Measurements from ENCODE around the gene PIGQ.
A peak's percentile ranks its signal among the peaks of the same experiment; 100 is the strongest.

PIGQ gene

DNA sequence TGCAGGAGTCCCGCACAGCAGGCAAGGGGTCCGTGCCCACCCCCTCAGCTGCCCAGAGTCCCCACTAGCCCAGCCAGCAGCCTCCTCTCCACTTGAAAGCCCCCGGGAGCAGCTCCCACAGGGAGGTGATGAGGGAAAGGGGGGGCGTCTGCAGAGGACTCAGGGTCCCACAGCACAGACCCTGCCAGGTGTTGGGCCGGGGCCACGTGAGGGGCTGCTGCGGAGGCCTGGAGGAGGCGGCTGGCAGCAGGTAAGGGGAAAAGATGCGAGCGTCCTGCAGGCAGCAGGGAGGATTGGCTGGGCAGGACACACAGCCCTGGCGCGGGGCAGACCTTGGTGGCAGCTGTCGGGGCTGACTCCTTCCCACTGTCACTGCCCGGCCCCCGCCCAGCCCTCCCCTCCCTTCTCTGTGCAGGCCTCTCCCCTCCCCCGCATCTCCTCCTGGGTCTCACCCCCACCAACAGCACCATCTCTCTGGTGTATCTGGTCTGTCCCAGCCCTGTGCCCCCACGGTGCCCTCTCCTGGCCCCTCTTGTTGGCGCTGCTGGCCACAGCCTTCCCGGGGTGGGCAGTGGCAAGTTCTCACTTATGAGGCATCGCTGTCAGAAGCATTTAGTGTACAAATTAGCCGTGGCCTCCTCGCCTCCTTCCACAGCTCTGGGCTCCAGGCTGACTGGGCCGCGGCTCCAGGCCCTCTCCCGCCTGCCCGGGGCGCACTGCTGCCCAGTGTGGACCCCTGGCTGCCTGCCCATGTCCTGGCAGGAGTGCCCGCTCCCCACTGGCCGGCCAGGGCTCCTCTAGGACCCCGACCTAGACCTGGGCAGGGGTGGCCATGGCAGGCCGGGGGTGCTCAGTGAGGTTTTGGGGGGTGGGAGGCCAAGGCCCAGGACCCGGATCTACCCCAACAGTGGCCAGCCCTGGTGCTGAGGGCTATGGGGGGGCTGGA is 14.0 kb upstream of the PIGQ start:
- no peak for DNase-seq (ENCODE audit: low read depth in 2 of 2)

DNA sequence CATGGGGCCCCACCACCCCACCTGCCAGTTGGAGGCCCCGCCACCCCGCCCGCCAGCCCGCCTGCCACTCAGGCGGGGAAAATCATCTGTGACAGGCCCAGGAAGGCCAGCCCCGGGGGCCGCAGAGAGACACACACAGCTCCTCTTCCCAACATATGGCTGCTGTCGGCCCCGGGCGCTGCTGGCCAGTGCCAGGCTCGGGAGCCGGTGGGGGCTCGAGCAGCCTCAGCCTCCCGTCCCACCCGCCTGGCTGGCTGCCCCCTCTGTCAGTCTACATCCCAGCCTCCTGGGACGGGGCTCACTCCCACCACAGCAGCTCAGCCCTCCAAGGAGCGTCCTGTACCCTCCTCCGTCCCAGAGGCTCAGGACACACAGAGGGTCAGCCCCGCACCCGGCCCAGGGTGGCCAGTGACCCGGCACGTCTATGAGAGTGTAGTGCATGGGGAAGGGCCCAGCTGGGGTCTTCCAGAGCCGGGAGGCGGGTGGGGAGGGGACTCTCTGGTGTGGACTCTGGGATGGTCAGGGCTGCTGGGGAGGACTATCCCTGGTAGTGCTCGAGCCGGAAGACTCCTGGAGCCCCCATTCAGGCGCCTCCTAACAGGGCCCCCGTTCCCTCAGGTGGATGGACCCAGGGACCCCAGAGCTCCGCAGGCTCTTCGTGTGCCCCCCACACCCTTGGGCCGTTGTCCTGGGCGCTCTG is 13.1 kb upstream of the PIGQ start:
- DNase-seq (ENCODE audit: low read depth in 2 of 2): no peak

DNA sequence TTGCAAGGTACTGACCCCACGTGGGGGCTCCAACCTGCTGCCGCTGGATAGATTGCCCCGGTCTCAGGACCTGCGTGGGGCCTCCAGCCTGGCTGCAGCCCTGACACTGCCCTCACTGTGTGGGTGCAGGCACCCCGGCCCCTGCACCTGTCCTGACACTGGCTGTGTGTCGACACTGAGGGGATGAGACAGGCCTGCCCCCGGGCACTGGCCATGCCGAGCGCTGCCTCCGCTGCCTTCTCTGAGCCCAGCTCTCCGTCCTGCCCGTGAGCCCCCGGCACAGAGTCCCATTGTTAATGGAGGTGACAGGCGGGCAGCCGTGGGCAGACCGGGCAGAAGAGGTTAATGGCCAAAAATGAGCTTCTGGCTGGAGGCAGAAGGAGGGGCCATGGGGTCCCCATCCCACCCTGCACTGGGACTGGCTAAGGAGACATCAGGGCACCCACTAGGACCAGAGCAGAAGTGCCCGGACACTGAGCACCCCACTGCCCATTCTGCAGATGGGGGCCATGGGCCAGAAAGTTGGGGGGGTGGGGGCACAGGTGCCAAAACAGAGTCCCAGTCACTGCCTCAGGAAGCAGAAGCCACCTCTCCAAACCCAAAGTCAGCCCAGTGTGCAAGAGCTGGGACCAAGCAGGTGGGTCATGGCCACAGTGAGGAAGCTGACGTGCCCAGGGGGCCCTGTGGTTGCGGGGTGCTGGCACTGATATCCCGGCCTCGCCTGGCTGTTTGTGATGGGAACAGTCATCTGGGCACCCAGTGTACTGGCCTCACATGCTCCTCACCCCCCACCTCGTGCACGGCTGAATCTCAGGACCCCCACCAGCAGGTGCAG is 12.1 kb upstream of the PIGQ start:
- no peak for DNase-seq (ENCODE audit: low read depth in 2 of 2)

DNA sequence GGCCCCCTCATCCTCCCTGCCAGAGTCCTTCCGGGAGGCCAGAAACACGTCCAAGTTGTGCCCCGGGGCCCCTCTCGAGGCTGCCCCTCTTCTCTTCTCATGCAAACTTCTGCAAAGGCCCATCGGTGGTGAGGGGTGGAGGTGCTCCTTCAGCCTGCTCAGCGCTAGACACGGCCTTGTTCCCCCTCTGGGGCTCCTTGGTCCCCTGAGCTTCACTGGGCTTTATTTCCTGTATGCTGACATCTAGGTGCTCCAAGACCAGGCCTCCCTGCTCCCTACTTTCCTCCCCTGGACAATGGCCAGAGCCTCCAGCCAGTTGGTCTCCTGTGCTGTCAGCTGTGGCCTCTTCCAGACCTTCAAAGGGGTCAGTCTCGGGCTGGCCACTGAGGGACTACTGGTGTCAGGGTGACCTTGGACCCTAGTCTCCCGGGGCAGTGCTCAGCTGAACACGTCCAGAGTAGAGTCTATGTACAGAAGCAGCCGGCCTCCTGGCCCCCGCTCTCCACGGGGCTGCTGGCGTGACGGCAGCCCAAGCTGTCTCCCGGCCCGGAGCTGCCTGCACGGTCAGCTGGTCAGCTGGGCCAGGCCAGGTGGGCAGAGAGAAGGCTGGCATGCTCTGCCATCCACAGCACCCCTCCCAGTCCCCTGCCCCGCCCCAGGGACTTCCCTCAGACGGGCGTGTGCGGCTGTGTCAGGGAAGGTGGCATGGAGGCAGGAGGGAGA is 11.3 kb upstream of the PIGQ start:
- DNase-seq (ENCODE audit: low read depth in 2 of 2): no peak

DNA sequence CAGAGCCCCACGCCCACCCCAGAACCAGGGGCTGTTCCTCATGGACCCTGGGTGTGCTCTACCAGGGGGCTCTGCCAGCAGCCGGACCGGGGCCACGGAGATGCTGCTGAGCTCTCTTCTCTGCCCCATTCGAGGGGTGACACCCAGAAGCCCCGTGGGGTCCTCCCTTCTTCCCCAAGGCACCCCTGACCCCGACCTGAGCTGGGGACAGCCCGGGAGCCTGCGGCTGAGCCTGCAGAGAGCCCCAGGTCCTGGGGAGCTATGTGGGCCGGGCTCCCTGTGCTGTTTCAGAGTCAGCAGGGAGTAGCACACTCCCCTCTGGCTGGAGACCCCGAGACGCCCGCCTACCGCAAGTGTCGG is 10.8 kb upstream of the PIGQ start:
- no peak for DNase-seq (ENCODE audit: low read depth in 2 of 2)

DNA sequence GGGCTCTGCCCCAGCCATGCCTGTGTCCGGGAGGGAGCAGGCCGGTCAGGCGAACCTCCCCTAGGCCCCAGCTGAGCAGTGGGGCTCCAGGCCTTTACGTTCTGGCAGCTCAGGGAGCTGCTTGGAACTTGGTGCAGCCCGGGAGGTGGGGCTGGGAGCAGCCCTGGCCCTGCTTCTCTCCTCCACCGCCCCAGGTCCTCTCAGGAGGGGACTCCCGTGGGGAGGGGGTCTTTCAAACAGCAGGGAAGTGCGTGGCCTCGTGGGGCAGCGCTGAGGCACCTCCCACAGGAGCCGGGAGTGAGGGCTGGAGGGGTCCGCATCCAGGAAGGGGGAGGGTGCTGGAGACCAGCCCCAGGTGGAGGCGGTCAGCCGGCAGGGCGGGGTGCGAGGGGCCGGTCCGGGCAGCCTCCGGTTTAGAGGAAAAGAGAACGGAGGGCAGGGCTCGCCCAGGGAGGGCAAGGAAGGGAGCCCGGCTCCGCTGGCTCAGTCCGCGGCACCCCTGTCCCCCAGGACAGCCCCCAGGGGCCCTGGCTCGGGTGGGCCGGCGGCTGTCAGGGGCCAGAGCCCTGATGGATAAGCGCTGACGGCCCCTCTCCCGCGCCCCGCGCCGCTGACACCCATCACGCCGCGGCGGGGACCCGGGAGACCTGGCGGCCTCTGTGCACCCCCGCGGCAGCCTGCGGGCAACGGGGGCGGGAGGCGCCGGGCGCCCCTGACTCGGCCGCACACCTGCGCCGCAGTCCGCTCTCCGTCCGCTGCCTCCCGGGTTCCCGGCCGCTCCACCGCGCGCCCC is 10.2 kb upstream of the PIGQ start:
- DNase-seq (ENCODE audit: low read depth in 2 of 2): no peak

DNA sequence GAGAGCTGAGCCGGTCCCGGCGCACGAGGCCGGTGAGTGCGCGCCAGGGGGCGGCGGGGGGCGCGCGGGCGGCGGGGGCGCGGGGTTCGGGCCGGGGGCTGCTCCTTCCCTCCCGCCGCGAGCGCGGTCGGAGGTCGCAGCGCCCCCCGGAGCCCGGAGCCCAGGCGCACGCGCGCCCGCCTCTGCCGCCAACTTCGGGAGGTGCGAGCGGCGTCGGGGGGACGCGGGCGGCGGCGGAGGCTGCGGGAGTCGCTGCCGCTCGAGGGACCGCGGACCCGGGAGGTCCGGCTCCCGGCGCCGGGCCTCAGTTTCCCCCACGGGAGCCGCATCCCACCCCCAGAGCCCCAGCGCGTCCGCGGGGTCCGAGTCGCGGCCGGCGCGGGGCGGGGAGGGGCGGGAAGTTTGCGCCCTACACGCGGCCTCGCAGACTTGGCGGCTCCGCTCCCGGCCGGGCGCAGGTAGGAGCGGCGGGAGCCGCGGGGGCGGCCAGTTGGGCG is 9.5 kb upstream of the PIGQ start, which contains the start of gene PRR35:
TSS of gene PRR35 (plus strand) at position 191 of the 497 bp plus-strand sequence. CDS start 2,901 bp downstream, outside the sequence.
- DNase-seq (ENCODE audit: low read depth in 2 of 2): no peak

DNA sequence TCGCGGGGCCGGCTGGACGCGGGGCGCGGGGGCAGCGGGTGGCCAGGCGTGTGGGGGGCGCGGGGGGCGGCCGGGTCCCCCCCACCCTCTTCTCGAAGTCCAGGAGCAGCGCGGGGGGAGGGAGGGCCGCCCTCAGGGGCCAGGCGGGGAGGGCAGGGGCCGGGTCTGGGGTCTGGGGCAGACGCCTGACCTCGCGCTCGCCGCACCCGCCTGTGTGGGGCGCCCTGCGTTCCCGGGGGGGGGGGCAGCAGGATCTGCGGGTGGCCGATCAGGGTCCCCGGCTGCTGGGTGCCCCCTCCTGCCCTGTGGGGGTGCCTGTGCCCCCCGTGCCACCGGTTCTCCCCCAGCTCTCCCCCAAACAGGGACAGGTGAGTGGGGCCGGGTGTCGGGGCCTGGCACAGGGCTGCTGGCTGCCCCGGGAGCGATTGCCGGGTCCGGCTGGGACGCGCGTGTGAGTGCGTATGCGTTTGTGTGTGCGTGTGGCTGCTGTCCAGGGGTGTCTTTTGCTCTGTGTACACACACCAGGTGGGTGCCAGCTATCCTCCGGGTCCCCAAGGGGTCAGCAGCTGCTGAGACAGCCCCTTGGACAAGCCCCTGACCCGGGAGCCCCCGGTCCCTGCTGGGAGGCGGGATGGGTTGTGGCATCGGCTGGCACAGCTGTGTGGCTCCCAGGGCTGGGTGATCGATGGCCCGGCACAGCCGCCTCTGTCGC is 8.9 kb upstream of the PIGQ start:
- DNase-seq (ENCODE audit: low read depth in 2 of 2): no peak

DNA sequence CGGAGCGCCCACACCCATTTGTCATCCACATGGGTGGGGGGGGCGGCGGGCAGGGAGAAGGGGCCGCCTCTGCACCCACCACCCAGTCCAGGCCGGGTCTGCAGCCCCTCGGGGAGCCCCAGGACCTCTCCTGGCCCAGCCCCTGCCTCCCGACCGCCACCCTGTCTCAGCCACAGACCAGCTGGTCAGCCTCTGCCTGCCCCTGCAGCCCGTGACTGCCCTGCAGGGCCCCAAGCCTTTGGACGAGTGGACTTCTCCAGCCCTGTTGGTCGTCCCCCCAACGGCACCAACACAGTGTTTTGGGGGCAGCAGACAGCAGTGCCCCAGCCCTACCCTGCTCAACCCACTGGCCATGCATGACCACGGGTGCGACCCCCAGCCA is 8.4 kb upstream of the PIGQ start:
- DNase-seq (ENCODE audit: low read depth in 2 of 2): no peak

DNA sequence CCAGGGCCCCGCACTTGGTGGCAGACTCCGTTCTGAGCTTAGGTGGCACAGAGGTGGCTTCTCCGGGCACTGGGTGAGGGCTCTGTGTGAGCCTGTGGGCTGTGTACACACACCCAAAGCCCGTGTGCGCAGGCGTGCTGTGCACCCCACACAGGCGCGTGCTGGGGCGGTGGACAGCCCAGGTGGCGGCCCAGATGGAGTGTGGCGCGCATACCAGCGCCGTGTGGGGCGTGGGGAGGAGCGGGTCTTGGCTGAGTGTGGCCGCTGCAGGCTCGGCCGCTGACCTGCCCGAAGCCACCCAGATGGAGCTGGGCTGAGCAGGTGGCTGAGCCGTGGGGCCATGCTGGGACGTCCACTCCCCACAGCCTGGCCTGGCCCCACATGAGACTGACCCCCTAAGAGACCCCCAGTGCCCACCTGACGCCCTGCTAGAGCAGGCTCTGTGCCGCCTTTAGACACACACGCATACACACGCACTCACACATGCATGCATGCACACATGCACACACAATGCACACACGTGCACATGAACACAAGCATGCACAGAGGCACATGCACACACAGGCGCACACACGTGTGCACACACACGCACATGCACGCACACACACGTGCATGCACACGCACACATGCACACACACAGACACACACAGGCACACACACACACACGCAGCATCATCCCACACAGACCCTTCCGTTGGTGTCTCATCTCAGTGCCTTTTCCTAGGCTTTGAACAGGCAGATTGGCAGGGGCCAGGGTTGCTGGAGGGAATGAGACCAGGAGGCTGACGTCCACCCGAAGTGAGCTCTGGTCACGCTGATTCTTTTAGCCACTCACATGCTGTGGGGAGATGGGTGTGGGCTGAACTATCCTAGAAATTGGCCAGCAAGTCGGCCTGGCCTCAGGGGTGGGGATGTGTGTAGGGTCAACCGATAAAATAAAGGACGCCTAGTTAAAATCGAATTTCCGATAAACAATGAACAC is 7.5 kb upstream of the PIGQ start:
- DNase-seq (ENCODE audit: low read depth in 2 of 2): no peak

DNA sequence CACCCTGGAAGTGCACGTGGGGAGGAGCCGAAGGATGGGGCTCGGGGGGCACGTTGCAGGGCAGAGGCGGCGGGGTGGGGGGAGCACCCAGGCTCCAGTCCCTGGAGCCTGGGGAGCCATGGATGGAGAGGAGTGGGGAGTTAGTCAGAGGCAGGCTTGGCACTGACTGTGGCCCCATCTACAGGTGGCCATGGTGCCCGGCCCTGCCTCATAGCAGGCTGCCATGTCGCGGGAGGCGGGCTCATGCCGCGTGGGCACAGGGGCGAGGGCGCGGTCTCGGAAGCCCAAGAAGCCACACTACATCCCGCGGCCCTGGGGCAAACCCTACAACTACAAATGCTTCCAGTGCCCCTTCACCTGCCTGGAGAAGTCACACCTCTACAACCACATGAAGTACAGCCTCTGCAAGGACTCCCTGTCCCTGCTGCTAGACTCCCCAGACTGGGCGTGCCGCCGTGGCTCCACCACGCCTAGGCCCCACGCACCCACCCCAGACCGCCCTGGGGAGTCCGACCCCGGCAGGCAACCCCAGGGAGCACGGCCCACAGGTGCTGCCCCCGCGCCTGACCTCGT is 6.6 kb upstream of the PIGQ start:
- no peak for DNase-seq (ENCODE audit: low read depth in 2 of 2)

DNA sequence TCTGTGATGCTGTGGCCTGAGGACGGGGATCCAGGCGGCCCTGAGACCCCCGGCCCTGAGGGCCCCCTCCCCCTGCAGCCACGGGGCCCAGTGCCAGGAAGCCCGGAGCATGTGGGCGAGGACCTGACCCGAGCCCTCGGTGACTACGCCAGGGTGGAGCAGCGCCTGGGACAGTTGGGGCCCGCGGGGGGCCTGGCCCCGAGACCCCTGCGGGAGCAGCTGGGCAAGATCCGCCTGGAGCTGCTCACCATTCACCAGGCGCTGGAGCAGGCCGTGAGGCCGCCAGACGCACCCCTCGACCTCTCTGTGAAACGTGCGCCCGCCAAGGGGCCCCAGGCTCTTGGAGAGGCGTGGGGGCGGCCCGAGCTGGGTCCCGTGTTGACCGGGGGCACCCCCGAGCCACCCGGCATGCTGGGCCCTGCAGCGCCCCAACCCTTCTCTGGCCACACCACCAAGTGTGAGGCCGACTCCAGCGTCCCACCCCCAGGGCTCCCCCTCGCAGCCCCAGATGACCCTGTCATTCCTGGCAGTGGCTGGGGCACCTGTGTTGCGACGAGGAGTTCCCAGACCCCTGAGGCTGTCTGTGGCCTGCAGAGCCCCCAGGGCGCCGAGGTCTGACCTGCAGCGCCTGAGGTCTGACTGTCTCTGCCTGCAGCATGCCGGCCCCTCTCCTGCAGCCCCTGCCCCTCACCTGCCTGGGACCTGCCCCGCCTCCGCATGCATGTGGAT is 4.9 kb upstream of the PIGQ start:
- DNase-seq (ENCODE audit: low read depth in 2 of 2): no peak

DNA sequence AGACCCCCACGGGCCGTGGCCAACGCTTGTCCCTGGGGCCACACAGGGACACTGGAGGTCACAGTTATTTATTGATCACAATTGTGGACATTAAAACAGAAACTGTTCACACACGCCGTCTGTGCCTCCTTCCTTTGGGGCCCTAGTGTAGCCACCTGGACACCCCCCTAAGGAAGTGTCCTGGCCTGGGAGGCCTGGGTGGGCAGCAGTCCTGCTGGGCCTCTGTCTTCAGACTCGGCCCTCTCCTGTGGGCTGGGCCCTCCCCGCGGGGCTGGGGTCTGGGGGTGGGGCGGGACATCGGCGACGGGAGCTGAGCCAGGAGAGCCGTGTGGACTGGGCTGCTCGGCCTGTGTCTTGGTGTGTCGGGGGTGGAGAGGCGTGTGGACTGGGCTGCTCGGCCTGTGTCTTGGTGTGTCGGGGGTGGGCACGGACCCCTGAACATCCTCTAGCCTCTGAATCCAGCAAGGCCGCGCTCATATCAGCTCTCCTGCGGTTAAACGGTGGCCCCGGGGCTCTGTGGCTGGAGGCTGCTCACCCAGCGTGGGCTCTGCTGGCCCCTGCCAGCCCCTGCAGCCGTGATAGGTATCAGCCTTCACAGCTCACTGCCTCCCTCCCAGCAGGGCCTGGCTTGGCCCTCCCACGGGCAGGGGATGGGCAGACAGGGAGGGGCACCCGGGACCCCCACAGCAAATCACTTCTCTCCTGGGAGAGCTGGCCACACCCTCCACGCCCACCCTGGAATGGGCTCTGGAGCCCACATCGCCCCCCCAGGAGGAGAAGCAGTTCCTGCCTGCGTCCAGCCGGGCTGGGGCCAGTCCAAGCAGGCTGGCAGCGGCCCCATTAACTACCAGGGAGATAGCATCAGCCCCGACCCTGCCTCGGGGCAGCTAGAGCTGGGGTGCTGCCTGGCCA is 4.1 kb upstream of the PIGQ start:
- DNase-seq (ENCODE audit: low read depth in 2 of 2): no peak

DNA sequence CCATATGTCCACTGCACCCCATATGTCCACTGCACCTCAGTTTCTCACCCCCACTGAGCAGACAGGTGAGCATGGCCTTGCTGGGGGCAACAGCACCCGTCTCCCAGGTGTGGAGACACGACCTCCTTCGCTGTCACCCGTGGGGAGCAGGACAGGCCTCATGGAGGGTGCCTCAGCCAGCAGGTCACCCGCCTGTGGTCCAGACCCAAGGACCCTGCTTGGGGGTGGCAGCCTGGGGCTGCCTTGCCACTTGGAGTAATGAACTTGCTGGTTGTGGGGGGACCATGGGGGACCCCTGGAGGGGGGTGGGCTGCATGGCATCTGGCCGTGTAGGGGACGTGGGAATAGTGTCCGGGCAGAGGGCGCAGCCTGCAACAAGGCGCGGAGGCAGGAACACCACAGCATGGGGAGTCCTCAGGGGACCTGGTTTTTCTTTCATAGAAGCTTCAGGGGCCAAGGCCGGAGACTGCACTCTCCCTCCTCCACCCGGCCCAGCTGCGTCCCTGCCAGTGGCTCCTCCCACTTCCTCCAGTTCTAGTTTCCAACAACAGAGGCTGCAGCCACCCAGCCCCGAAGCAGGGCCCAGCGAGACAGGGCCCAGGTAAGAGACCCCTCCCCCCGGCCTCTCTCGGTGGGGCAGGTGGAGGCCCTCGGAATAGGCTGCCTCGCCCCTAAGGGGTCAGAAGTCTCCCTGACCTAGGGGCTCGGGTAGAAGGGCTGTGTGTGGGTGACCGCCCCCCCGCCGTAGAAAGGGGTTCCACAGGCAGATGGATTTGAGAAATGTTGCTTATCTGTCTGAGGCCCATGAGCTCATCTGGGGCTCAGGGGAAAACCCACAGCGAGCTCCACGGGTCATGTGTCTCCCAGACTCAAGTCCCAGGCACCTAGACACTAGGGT is 3.0 kb upstream of the PIGQ start, which contains the start of gene NHLRC4:
TSS of gene NHLRC4 (plus strand) at position 531 of the 898 bp plus-strand sequence. CDS start 1,043 bp downstream, outside the sequence.
- DNase-seq (ENCODE audit: low read depth in 2 of 2): peak in 1 of 2 donors; percentile 28
